Breast epithelium (tissue), 4 donors: ENCODE data around the gene LCE5A. TPM values are rescaled to one million over a fixed set of nuclear protein-coding genes. Genes with fewer than 3 reads are reported as not detected.

ENCODE experiments used
- DNase-seq, 2 donors: peaks; one replicate each; pipeline ENCODE4 v3.0.0-alpha.2; 2019; ENCODE audit warnings: low spot score in 2 of 2
- H3K27ac ChIP-seq, 2 donors: fragments of 200-600 bp; sonication (generic) in 1 of 2; one replicate each; pipeline ENCODE4 v1.5.1; 2016 to 2019; ENCODE audit warnings: mild to moderate bottlenecking in 1 of 2
- H3K27me3 ChIP-seq, 2 donors: fragments of 200-600 bp; sonication (generic) in 1 of 2; one replicate each; pipeline versions ENCODE4 v1.5.1 to v1.6.0; 2017 to 2019; ENCODE audit warnings: control low read depth in 1 of 2, mild to moderate bottlenecking in 1 of 2
- H3K36me3 ChIP-seq: fragments of 200-600 bp; one replicate; pipeline ENCODE4 v1.5.1; 2019
- H3K4me1 ChIP-seq, 2 donors: fragments of 200-600 bp; sonication (generic); one replicate each; pipeline ENCODE4 v1.5.1; 2016 to 2019; ENCODE audit warnings: control low read depth in 1 of 2
- H3K4me3 ChIP-seq, 3 donors: fragments of 200-600 bp; sonication (generic); 1 replicate in 2 of 3; 2 replicates in 1 of 3; pipeline ENCODE4 v1.5.1; 2016 to 2019; ENCODE audit warnings: mild to moderate bottlenecking in 3 of 3, moderate library complexity in 2 of 3
- H3K9me3 ChIP-seq, 2 donors: fragments of 200-600 bp; sonication (generic) in 1 of 2; one replicate each; pipeline ENCODE4 v1.5.1; 2016 to 2019; ENCODE audit warnings: control low read depth in 1 of 2
- POLR2A ChIP-seq: fragments of 450-650 bp; IDR thresholded peaks from one replicate; pipeline ENCODE4 v1.6.1; 2016; ENCODE audit warnings: antibody characterized with exemption, mild to moderate bottlenecking, moderate library complexity
- POLR2AphosphoS5 ChIP-seq, 3 donors: sonication (generic); formaldehyde crosslinking; IDR thresholded peaks; one replicate each; pipeline ENCODE4 v1.6.1; 2017; ENCODE audit warnings: antibody characterized with exemption in 3 of 3
- intact Hi-C: fragments of 100-400 bp; cut with DNase I; formaldehyde crosslinking; loops from one replicate; pipeline ENCODE4 v1.15.1; 2023; ENCODE audit warnings: low total_unique reads
- total RNA-seq, 3 donors: library from RNA; depleted of rRNA; stranded (reverse); fragments of >200 nt; gene quantifications; one replicate each; pipeline ENCODE4 v1.1.0, GENCODE V29; 2016
- TF ChIP-seq, protein P1 (sequence below), 3 donors: fragments of 450-650 bp; IDR thresholded peaks; one replicate each; pipeline ENCODE4 v1.5.1; 2016 to 2017; ENCODE audit warnings: antibody characterized with exemption in 3 of 3, mild to moderate bottlenecking in 3 of 3, moderate library complexity in 3 of 3

Gene LCE5A
- total RNA-seq, 3 donors from 2014 or later, result not detected

DNA sequence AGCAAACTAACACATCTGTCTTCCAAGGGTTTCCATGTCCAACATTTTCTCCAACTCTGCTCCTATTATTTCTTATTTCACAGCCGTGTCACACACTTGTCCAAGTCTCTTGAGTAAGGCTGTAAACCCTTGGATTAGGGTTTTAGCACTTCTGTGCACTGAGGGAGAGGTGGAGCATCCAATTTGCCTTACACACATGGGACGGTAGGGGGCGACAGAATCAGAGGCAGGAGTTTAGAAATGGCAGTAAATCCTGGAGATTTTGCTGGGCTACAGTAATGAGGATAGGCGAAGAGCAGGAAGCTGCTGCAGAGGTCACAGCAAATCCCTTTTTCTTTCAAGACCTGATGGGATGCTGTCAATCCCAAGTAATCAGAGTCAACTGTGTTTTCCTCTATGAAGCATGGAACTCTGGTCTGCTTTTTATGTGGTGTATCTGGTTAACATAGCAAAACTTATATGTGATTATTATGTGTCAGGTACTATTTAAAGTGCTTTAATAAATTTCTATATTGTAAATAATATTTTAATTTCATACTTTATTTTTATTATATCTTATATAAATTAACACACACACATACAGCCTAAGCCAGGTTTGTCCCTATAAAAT lies 15.4 kb upstream of the LCE5A start:
- Histone ChIP-seq H3K27ac (no peak overlapping the region), H3K27me3 (no peaks in the 10 kb centered on the region), H3K36me3 (no peaks in the 10 kb centered on the region), H3K4me1 (no peaks in the 10 kb centered on the region), H3K4me3 (no peak overlapping the region), H3K9me3 (no peaks in the 10 kb centered on the region)
- no peak for DNase-seq
- no peak for TF ChIP-seq POLR2A
- TF ChIP-seq, protein P1, sequence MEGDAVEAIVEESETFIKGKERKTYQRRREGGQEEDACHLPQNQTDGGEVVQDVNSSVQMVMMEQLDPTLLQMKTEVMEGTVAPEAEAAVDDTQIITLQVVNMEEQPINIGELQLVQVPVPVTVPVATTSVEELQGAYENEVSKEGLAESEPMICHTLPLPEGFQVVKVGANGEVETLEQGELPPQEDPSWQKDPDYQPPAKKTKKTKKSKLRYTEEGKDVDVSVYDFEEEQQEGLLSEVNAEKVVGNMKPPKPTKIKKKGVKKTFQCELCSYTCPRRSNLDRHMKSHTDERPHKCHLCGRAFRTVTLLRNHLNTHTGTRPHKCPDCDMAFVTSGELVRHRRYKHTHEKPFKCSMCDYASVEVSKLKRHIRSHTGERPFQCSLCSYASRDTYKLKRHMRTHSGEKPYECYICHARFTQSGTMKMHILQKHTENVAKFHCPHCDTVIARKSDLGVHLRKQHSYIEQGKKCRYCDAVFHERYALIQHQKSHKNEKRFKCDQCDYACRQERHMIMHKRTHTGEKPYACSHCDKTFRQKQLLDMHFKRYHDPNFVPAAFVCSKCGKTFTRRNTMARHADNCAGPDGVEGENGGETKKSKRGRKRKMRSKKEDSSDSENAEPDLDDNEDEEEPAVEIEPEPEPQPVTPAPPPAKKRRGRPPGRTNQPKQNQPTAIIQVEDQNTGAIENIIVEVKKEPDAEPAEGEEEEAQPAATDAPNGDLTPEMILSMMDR (IDR thresholded peaks at IDR 0.05), result no peak
- no peak for TF ChIP-seq POLR2AphosphoS5 (IDR thresholded peaks at IDR 0.05)
- intact Hi-C loops, result loop anchor here (2.0 kb wide), 1 partner anchor 76 kb away; no protein-coding TSS in a partner anchor

DNA sequence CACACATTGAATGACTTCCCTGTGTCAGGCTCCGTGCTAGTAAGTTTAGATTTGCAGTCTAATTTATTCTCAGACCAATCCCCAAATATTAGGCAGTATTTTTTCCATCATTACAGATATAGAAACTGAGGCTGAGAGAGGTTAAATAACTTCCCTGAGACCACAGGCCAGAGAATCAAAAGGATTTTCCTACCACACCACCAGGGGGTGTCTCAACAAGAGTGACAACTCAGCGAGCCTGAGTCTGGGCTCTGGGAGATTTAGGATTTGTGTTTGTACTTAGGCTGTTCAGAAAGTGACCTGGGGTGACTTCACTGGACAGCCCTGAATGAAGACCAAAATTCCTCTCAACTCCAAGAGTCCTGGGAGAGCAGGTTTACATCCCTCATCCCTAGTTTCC lies 13.3 kb upstream of the LCE5A start:
- Histone ChIP-seq H3K4me3 (no peak overlapping the region), H3K36me3 (no peaks in the 10 kb centered on the region), H3K4me1 (no peaks in the 10 kb centered on the region), H3K27ac (no peak overlapping the region), H3K27me3 (no peaks in the 10 kb centered on the region), H3K9me3 (no peaks in the 10 kb centered on the region)
- intact Hi-C loops, result no loop called here
- TF ChIP-seq POLR2AphosphoS5 (IDR thresholded peaks at IDR 0.05) (no peak), POLR2A (no peak)
- TF ChIP-seq, protein P1 (IDR thresholded peaks at IDR 0.05), result no peak
- DNase-seq, result no peak

DNA sequence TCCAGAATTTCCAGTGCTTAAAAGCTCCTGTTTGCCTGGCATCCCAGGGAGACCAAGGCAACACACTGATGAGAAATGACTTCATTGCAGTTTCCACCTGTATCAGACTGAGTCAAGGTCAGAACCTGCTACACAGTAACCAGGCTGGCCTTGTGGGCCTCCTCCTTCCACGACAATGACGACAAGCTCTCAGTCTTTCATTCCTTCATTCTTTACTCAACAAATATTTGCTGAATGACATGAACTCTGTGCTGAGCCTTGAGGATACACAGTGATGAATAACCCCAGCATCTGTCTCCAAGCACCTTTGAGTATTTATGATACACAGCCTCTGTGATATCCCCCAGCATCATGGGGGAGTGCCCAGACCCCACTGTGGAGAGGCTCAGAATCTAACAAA lies 8.9 kb upstream of the LCE5A start:
- H3K4me3 ChIP-seq, result no peak overlapping the region
- TF ChIP-seq, protein P1 (IDR thresholded peaks at IDR 0.05), result no peak
- TF ChIP-seq POLR2AphosphoS5 (IDR thresholded peaks at IDR 0.05), result no peak
- TF ChIP-seq POLR2A, result no peak
- H3K36me3 ChIP-seq, result no peaks in the 10 kb centered on the region
- H3K27ac ChIP-seq, result no peak overlapping the region
- DNase-seq, result no peak
- H3K9me3 ChIP-seq, result no peaks in the 10 kb centered on the region
- no peaks in the 10 kb centered on the region for H3K4me1 ChIP-seq
- intact Hi-C loops, result loop anchor here (1.0 kb wide), 1 partner anchor 20 kb away; no protein-coding TSS in a partner anchor
- H3K27me3 ChIP-seq, result no peaks in the 10 kb centered on the region

DNA sequence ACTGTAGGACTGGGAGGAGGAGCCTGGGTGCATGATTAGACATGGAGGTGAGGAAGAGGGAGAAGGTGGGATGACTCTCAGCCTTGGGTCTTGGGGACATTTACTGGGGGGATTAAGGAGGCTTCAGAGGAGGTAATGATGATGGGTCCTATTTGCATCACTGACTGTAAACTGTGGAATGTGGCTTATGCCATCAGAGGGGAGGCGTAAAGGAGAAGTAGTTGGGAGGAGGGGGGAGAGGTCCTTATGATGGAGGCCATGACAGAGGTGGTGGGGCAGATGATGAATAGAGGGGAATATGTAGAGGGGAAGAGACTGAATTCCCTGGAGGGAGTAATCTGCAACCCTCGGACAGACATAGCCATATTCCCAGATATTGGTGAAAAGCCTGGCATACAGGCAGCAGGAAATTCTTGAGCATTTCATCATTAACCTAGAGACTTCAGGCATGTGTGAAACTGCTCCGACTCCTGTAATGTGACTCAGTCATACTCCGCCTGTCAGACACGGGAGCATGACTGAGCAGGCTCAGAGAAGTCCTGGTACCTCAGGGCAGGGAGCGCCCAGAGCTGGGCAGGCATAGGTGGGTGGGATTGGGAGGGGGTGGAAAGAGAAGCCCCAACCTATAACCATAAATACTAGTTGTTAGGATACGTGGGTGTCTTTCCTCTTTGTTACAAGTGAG lies 8.0 kb upstream of the LCE5A start:
- no peak overlapping the region for H3K27ac ChIP-seq

DNA sequence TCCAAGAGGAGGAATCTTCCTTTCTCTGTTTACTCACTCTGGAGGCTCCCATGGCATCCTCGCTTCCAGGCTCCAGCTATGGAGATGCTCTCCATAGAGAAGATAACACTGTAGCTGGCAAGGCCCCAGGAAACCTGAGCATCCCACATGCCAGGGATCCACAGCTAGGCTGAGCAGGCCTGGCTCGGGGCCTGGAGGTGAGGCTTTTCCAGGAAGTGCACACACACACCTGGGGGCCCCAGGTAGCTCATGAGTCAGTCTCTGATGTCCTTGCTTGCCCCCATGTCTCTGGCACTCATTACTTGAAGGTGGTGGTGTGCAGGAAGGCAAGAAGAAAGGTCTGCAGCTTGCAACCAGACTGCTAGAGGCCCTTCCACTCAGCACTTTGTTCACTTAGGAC lies 5.5 kb upstream of the LCE5A start:
- intact Hi-C loops, result no loop called here
- DNase-seq, result no peak
- Histone ChIP-seq H3K36me3 (no peaks in the 10 kb centered on the region), H3K9me3 (no peaks in the 10 kb centered on the region), H3K27ac (no peak overlapping the region), H3K4me1 (no peaks in the 10 kb centered on the region), H3K4me3 (no peak overlapping the region), H3K27me3 (peaks cover 0 to 12% of the 10 kb centered on the region in 2 donors)
- TF ChIP-seq, protein P1 (IDR thresholded peaks at IDR 0.05), result no peak
- TF ChIP-seq POLR2AphosphoS5 (IDR thresholded peaks at IDR 0.05) (no peak), POLR2A (no peak)

More for the DNA sequence above, 8.0 kb upstream of the LCE5A start:
- no peak for DNase-seq
- no peak overlapping the region for H3K4me3 ChIP-seq
- no peaks in the 10 kb centered on the region for H3K9me3 ChIP-seq
- no peaks in the 10 kb centered on the region for H3K36me3 ChIP-seq
- intact Hi-C loops, result no loop called here
- no peaks in the 10 kb centered on the region for H3K4me1 ChIP-seq
- TF ChIP-seq, protein P1 (IDR thresholded peaks at IDR 0.05), result no peak
- TF ChIP-seq POLR2A (no peak), POLR2AphosphoS5 (IDR thresholded peaks at IDR 0.05) (no peak)
- H3K27me3 ChIP-seq, result peaks cover 0 to 5% of the 10 kb centered on the region in 2 donors
